GM12878 (cell line): ENCODE data around the gene ARVCF. TPM values are rescaled to one million over a fixed set of nuclear protein-coding genes. Genes with fewer than 3 reads are reported as not detected.

ENCODE experiments used
- ATAC-seq: fragments of 200-7000 bp; cut with Tn5 transposase; 3 replicates; pipeline ENCODE4 v1.9.1; 2020; ENCODE audit warnings: mild to moderate bottlenecking, moderate library complexity
- BruUV-seq: library from RNA; stranded (reverse); fragments of 400-500 nt; replicated peaks from 2 replicates; lab custom pipeline; 2021; lab: Mats Ljungman, UMichigan
- CTCF ChIA-PET: fragments of 300-600 bp; sonication (Branson Sonifier 250); formaldehyde crosslinking; extraction: SDS; loops from one replicate; lab custom pipeline; 2021; ENCODE audit warnings: inconsistent platforms; lab: Yijun Ruan, JAX
- POLR2A ChIA-PET: fragments of 350-600 bp; formaldehyde crosslinking; extraction: SDS; loops from one replicate; lab custom pipeline; 2021; ENCODE audit warnings: inconsistent platforms; lab: Charles Lee
- RAD21 ChIA-PET: fragments of 300-600 bp; sonication (Branson Sonifier 250); formaldehyde crosslinking; loops from one replicate; lab custom pipeline; 2023; ENCODE audit warnings: antibody characterized with exemption; ENCODE audit not compliant: unreplicated experiment; lab: Charles Lee
- SMC1A ChIA-PET: fragments of 300-600 bp; sonication (Branson Sonifier 250); formaldehyde crosslinking; loops from one replicate; lab custom pipeline; 2023; ENCODE audit not compliant: unreplicated experiment, uncharacterized antibody; lab: Charles Lee
- DNase-seq: peaks from one replicate; pipeline ENCODE4 v3.0.0-alpha.2; 2011; ENCODE audit warnings: low read depth, low spot score
- FAIRE-seq: peaks from 3 replicates; lab custom pipeline; 2011; peaks lifted over from hg19 to GRCh38; lab: Jason Lieb, UNC
- H2AFZ ChIP-seq: 2 replicates; pipeline ENCODE4 v1.6.0; 2011; ENCODE audit warnings: low read depth, low read length, control low read depth; ENCODE audit not compliant: control insufficient read depth
- H3K27ac ChIP-seq: 2 replicates; pipeline ENCODE4 v1.5.1; 2011; ENCODE audit warnings: control low read depth; ENCODE audit not compliant: control insufficient read depth, insufficient read depth
- H3K27me3 ChIP-seq, 2 experiments: replicated peaks in 1 of 2; 2 replicates each; pipeline versions ENCODE4 v1.6.0 to v1.6.1; 2011; ENCODE audit warnings: low read length in 1 of 2; ENCODE audit not compliant: control insufficient read depth in 2 of 2, insufficient read depth in 2 of 2
- H3K36me3 ChIP-seq, 2 experiments: 2 replicates each; pipeline ENCODE4 v1.5.1; 2011; ENCODE audit warnings: low read length in 1 of 2; ENCODE audit not compliant: control insufficient read depth in 2 of 2, insufficient read depth in 2 of 2
- H3K4me1 ChIP-seq: 2 replicates; pipeline ENCODE4 v1.6.1; 2011; ENCODE audit warnings: mild to moderate bottlenecking, low read length, moderate library complexity, mixed read lengths; ENCODE audit not compliant: control insufficient read depth, insufficient read depth
- H3K4me2 ChIP-seq: 2 replicates; pipeline ENCODE4 v1.6.0; 2011; ENCODE audit warnings: control low read depth; ENCODE audit not compliant: control insufficient read depth, insufficient read depth
- H3K4me3 ChIP-seq: fragments of 200-600 bp; sonication (generic); 2 replicates; pipeline ENCODE4 v1.5.1; 2016
- H3K79me2 ChIP-seq: 2 replicates; pipeline ENCODE4 v1.6.0; 2011; ENCODE audit warnings: low read length; ENCODE audit not compliant: control insufficient read depth, insufficient read depth
- H3K9ac ChIP-seq: 2 replicates; pipeline ENCODE4 v1.8.0; 2011; ENCODE audit warnings: low read length, control low read depth, mixed read lengths; ENCODE audit not compliant: control insufficient read depth, insufficient read depth
- H3K9me3 ChIP-seq: replicated peaks from 3 replicates; pipeline ENCODE4 v1.5.1; 2011; ENCODE audit warnings: mild to moderate bottlenecking, low read length; ENCODE audit not compliant: control insufficient read depth, insufficient read depth
- H4K20me1 ChIP-seq: 2 replicates; pipeline ENCODE4 v1.6.0; 2011; ENCODE audit not compliant: control insufficient read depth, insufficient read depth
- ATF7 ChIP-seq: fragments of 450-650 bp; IDR thresholded peaks from 2 replicates; pipeline ENCODE4 v1.6.1; 2016; ENCODE audit warnings: low read depth, mild to moderate bottlenecking
- DPF2 ChIP-seq: fragments of 450-650 bp; IDR thresholded peaks from 2 replicates; pipeline ENCODE4 v1.6.1; 2017; ENCODE audit warnings: mild to moderate bottlenecking
- EP300 ChIP-seq, 2 experiments: fragments of 150-350 bp in 1 of 2; IDR thresholded peaks; 2 replicates each; pipeline ENCODE4 v1.6.1; 2011 to 2012; ENCODE audit warnings: low read depth in 2 of 2, low read length in 2 of 2, borderline replicate concordance in 1 of 2, improper control_type of control experiment in 1 of 2, inconsistent platforms in 1 of 2; ENCODE audit not compliant: control insufficient read depth in 1 of 2
- FOXM1 ChIP-seq: IDR thresholded peaks from 2 replicates; pipeline ENCODE4 v1.6.1; 2012; ENCODE audit warnings: low read depth, mild to moderate bottlenecking, inconsistent platforms, low read length, moderate library complexity
- NR2C1 ChIP-seq: fragments of 450-650 bp; IDR thresholded peaks from 2 replicates; pipeline ENCODE4 v1.6.1; 2017; ENCODE audit warnings: antibody characterized with exemption, mild to moderate bottlenecking, moderate library complexity
- PRDM15 ChIP-seq: fragments of 450-650 bp; formaldehyde crosslinking; IDR thresholded peaks from 2 replicates; pipeline ENCODE4 v1.4.0; 2020; ENCODE audit warnings: mild to moderate bottlenecking, moderate library complexity
- RAD51 ChIP-seq: fragments of 450-650 bp; IDR thresholded peaks from 2 replicates; pipeline ENCODE4 v1.6.1; 2016; ENCODE audit warnings: moderate library complexity, mild to moderate bottlenecking, inconsistent platforms
- SMAD5 ChIP-seq: IDR thresholded peaks from 2 replicates; pipeline ENCODE4 v1.6.1; 2016; ENCODE audit warnings: antibody characterized with exemption, low read depth
- SREBF2 ChIP-seq: IDR thresholded peaks from 2 replicates; pipeline ENCODE4 v1.6.1; 2012; ENCODE audit warnings: mild to moderate bottlenecking, low read length
- TARDBP ChIP-seq: IDR thresholded peaks from 2 replicates; pipeline ENCODE4 v1.6.1; 2016; ENCODE audit warnings: borderline replicate concordance
- ZNF384 ChIP-seq: IDR thresholded peaks from 2 replicates; pipeline ENCODE4 v1.6.1; 2012; ENCODE audit warnings: low read depth, mild to moderate bottlenecking, low read length, improper control_type of control experiment, borderline replicate concordance
- ZSCAN29 ChIP-seq: fragments of 450-650 bp; IDR thresholded peaks from 2 replicates; pipeline ENCODE4 v1.6.1; 2017; ENCODE audit warnings: mild to moderate bottlenecking, moderate library complexity
- WGBS: methylation state at CpG from one replicate; pipeline ENCODE4 v1.1.6; 2016; ENCODE audit warnings: low lambda C conversion rate; ENCODE audit not compliant: insufficient replicate concordance, insufficient coverage; ENCODE audit errors: missing lambda C conversion rate; 5-methylcytosine and 5-hydroxymethylcytosine counted together
- in situ Hi-C: fragments of 300-500 bp; cut with MboI; formaldehyde crosslinking; loops from 9 replicates; pipeline ENCODE4 v1.14.3; 2018; ENCODE audit warnings: mixed read lengths
- intact Hi-C: fragments of 100-400 bp; cut with micrococcal nuclease; formaldehyde crosslinking; loops from one replicate; pipeline ENCODE4 v1.14.2; 2022; ENCODE audit not compliant: unreplicated experiment
- polyA plus RNA-seq, 11 experiments: library from polyadenylated mRNA; depleted of rRNA in 4 of 11; unstranded in 6 of 11; stranded (reverse) in 5 of 11; fragments of >200 nt; fragmentation: Nextera tagmentation in 4 of 11; fragmentation: Illumina TruSeq in 1 of 11; extraction: Ambion mirVana in 4 of 11; extraction: Trizol in 1 of 11; gene quantifications; 1 replicate in 1 of 11; 2 replicates in 10 of 11; pipeline versions ENCODE4 v1.2.1 to v1.2.3, GENCODE V29; 2011 to 2016; ENCODE audit warnings: inconsistent platforms in 2 of 11, missing spikeins in 2 of 11, low read depth in 1 of 11
- total RNA-seq, 4 experiments: library from RNA; depleted of rRNA in 3 of 4; stranded (reverse); fragments of >200 nt in 3 of 4; fragmentation: Illumina TruSeq in 1 of 4; extraction: Trizol in 1 of 4; gene quantifications; 2 replicates each; pipeline versions ENCODE4 v1.2.1 to v1.2.3, GENCODE V29; 2013 to 2021
- TF ChIP-seq, protein P1 (sequence below): IDR thresholded peaks from 2 replicates; pipeline ENCODE4 v1.6.1; 2011; ENCODE audit warnings: borderline replicate concordance, low read depth, mild to moderate bottlenecking, moderate library complexity, low read length; ENCODE audit not compliant: insufficient read depth, poor library complexity, severe bottlenecking
- TF ChIP-seq, protein P2 (sequence below): fragments of 450-650 bp; IDR thresholded peaks from 2 replicates; pipeline ENCODE4 v1.6.1; 2017; ENCODE audit warnings: antibody characterized with exemption, mild to moderate bottlenecking, moderate library complexity

Gene ARVCF
- total and polyA plus RNA-seq, 10 of the 15 experiments (the other 5 are each of a cell fraction or from before 2014, with no cell fraction given): 0.13 to 1.9 (median 1.0) TPM; not detected in 2

- no peak for FAIRE-seq
- no peaks in the 10 kb centered on the region for H3K27me3 ChIP-seq
- 84% methylated on average over 21 of the region's 21 CpGs for WGBS
- ChIA-PET SMC1A (no interaction called here), RAD21 (no interaction called here), POLR2A (no interaction called here), CTCF (no interaction called here)
- no peak overlapping the region for H3K9ac ChIP-seq
- H3K27ac ChIP-seq: no peak overlapping the region
- H3K4me1 ChIP-seq: no peaks in the 10 kb centered on the region
- no peak overlapping the region for H2AFZ ChIP-seq
- no peak for ATAC-seq
- in situ Hi-C loops: no loop called here
- H4K20me1 ChIP-seq: no peaks in the 10 kb centered on the region
- no peak overlapping the region for H3K4me2 ChIP-seq
- H3K36me3 ChIP-seq: no peaks in the 10 kb centered on the region
- no peak for DNase-seq
- H3K79me2 ChIP-seq: no peaks in the 10 kb centered on the region
- BruUV-seq: no TSS peak
- H3K4me3 ChIP-seq: no peak overlapping the region
- H3K9me3 ChIP-seq: no peaks in the 10 kb centered on the region
- intact Hi-C loops: no loop called here
- TF ChIP-seq NR2C1: no peak
- TF ChIP-seq ZNF384: no peak
- no peak for TF ChIP-seq TARDBP
- TF ChIP-seq, protein P1, sequence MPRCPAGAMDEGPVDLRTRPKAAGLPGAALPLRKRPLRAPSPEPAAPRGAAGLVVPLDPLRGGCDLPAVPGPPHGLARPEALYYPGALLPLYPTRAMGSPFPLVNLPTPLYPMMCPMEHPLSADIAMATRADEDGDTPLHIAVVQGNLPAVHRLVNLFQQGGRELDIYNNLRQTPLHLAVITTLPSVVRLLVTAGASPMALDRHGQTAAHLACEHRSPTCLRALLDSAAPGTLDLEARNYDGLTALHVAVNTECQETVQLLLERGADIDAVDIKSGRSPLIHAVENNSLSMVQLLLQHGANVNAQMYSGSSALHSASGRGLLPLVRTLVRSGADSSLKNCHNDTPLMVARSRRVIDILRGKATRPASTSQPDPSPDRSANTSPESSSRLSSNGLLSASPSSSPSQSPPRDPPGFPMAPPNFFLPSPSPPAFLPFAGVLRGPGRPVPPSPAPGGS: no peak
- TF ChIP-seq EP300 (IDR thresholded peaks at IDR 0.05; ENCODE audit: borderline replicate concordance in 1 of 2, control insufficient read depth in 1 of 2, low read depth in 2 of 2, low read length in 2 of 2): no peak
- no peak for TF ChIP-seq PRDM15 (CRISPR knock-in tag)
- no peak for TF ChIP-seq SMAD5
- no peak for TF ChIP-seq FOXM1
- TF ChIP-seq DPF2: no peak
- no peak for TF ChIP-seq SREBF2
- TF ChIP-seq, protein P2, sequence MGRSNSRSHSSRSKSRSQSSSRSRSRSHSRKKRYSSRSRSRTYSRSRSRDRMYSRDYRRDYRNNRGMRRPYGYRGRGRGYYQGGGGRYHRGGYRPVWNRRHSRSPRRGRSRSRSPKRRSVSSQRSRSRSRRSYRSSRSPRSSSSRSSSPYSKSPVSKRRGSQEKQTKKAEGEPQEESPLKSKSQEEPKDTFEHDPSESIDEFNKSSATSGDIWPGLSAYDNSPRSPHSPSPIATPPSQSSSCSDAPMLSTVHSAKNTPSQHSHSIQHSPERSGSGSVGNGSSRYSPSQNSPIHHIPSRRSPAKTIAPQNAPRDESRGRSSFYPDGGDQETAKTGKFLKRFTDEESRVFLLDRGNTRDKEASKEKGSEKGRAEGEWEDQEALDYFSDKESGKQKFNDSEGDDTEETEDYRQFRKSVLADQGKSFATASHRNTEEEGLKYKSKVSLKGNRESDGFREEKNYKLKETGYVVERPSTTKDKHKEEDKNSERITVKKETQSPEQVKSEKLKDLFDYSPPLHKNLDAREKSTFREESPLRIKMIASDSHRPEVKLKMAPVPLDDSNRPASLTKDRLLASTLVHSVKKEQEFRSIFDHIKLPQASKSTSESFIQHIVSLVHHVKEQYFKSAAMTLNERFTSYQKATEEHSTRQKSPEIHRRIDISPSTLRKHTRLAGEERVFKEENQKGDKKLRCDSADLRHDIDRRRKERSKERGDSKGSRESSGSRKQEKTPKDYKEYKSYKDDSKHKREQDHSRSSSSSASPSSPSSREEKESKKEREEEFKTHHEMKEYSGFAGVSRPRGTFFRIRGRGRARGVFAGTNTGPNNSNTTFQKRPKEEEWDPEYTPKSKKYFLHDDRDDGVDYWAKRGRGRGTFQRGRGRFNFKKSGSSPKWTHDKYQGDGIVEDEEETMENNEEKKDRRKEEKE: no peak
- no peak for TF ChIP-seq ATF7
- no peak for TF ChIP-seq RAD51
- TF ChIP-seq ZSCAN29: no peak
Measured at GRCh38 chr22:19929586-19930550, 86.8 kb downstream of the ARVCF start.
